Measurements from ENCODE around the gene LIG1. TPM values are rescaled to one million over a fixed set of nuclear protein-coding genes. Genes with fewer than 3 reads are reported as not detected.

Gene LIG1
- total and polyA plus RNA-seq, 9 of the 15 experiments (the other 6 are each of a cell fraction or from before 2014, with no cell fraction given), result 9.6 to 114 (median 71.1) TPM

- Histone ChIP-seq H4K20me1 (replicated peaks; ENCODE audit: control insufficient read depth, insufficient read depth, low read length) (no peaks in the 10 kb centered on the region), H3K36me3 (ENCODE audit: control insufficient read depth, insufficient read depth, low read length) (peaks cover 60% of the 10 kb centered on the region; the same call in 2 of the 3 replicates), H3K9ac (ENCODE audit: insufficient read depth in 1 of 2, low read depth in 2 of 2, low read length in 2 of 2) (no peak overlapping the region), H2AFZ (ENCODE audit: low read depth, low read length) (no peak overlapping the region), H3K4me2 (ENCODE audit: insufficient read depth, low read length) (no peak overlapping the region), H3K4me1 (replicated peaks in 1 of 2; ENCODE audit: control insufficient read depth in 2 of 2, insufficient read depth in 2 of 2, low read length in 2 of 2) (peaks cover 0 to 7% of the 10 kb centered on the region in 2 experiments; a peak in 2 of 5 replicates), H3K27ac (ENCODE audit: extremely low read depth, low read depth, low read length) (no peak overlapping the region), H3K4me3 (no peak overlapping the region), H3K27me3 (ENCODE audit: control insufficient read depth in 2 of 2, insufficient read depth in 2 of 2, low read length in 2 of 2) (no peaks in the 10 kb centered on the region), H3K9me3 (replicated peaks; ENCODE audit: control insufficient read depth, insufficient read depth, low read depth, low read length) (no peaks in the 10 kb centered on the region), H3K79me2 (ENCODE audit: control insufficient read depth, insufficient read depth, low read length) (no peaks in the 10 kb centered on the region), H3K9me1 (ENCODE audit: control insufficient read depth, insufficient read depth, low read length) (peaks cover 2% of the 10 kb centered on the region)
- TF ChIP-seq EGR1 (conservative IDR thresholded peaks at IDR 0.05), result 0 out of 2 replicates have a peak, but pooled peaks have one; percentile 17
- TF ChIP-seq ZBTB33 (CRISPR knock-in tag; IDR thresholded peaks at IDR 0.05), result peak; percentile 91
- peak in 2 of 3 experiments; percentile 6 to 15; a peak in 1 of 6 replicates for TF ChIP-seq CTCF (IDR thresholded peaks at IDR 0.05 in 2 of 3, conservative IDR thresholded peaks at IDR 0.05 in 1 of 3; ENCODE audit: insufficient read depth in 2 of 3, low read depth in 1 of 3, low read length in 3 of 3)
- TF ChIP-seq SIRT6 (IDR thresholded peaks at IDR 0.05; ENCODE audit: low read depth, low read length), result no peak
- intact Hi-C loops (cut with micrococcal nuclease), result no loop called here
- CTCF ChIA-PET (ENCODE audit: low intra/inter-chr PET ratio), result no interaction called here
- DNase-seq (ENCODE audit: extremely low read depth in 1 of 4, low spot score in 3 of 4), result no peak
- WGBS (ENCODE audit: insufficient coverage, low coverage, missing lambda C conversion rate), result 66% methylated on average over 9 of the region's 12 CpGs
- in situ Hi-C loops (cut with MboI), result loop anchor here (25.0 kb wide), 1 partner anchor 1995 kb away; no protein-coding TSS in a partner anchor
- no TSS peak for BruUV-seq (replicated peaks)
- POLR2A ChIA-PET, result interaction anchor here (0.7 kb wide), 1 partner anchor 56 kb away, joined by 3 read pairs; no protein-coding TSS in a partner anchor
- ATAC-seq, result peak; percentile 74
- no peak for FAIRE-seq
Observed at GRCh38 chr19:48117515-48118130, 52.5 kb downstream of the LIG1 start.

Measured in K562 (cell line).